ENCODE data around the gene PRKCA.
"Not testable (repeated sequence)": the region's sequence is repeated elsewhere in the genome, so short reads cannot be mapped to it uniquely, and the experiment has no call there.

PRKCA gene

GRCh38 chr17:66432996-66433551 is 130.7 kb downstream of the PRKCA start:
- no peak for DNase-seq (ENCODE audit: low read depth in 1 of 2, low spot score in 1 of 2)

- no peak for DNase-seq (ENCODE audit: low read depth in 1 of 2, low spot score in 1 of 2)
Observed at GRCh38 chr17:66435182-66435581, 132.8 kb downstream of the PRKCA start.

- no peak for DNase-seq (ENCODE audit: low read depth in 1 of 2, low spot score in 1 of 2)
Observed at GRCh38 chr17:66436631-66437030, 134.2 kb downstream of the PRKCA start.

- no peak for DNase-seq (ENCODE audit: low read depth in 1 of 2, low spot score in 1 of 2)
Observed at GRCh38 chr17:66437476-66438026, 135.1 kb downstream of the PRKCA start.

GRCh38 chr17:66438101-66438500 is 135.7 kb downstream of the PRKCA start:
- no peak for DNase-seq (ENCODE audit: low read depth in 1 of 2, low spot score in 1 of 2)

GRCh38 chr17:66441101-66441661 is 138.8 kb downstream of the PRKCA start:
- DNase-seq (ENCODE audit: low read depth in 1 of 2, low spot score in 1 of 2), result no peak

- DNase-seq (ENCODE audit: low read depth in 1 of 2, low spot score in 1 of 2), result no peak
Observed at GRCh38 chr17:66443166-66443565, 140.8 kb downstream of the PRKCA start.

- DNase-seq (ENCODE audit: low read depth in 1 of 2, low spot score in 1 of 2), result no peak
Observed at GRCh38 chr17:66443606-66444005, 141.2 kb downstream of the PRKCA start.

GRCh38 chr17:66444031-66444430 is 141.6 kb downstream of the PRKCA start:
- no peak for DNase-seq (ENCODE audit: low read depth in 1 of 2, low spot score in 1 of 2)

GRCh38 chr17:66445229-66445628 is 142.8 kb downstream of the PRKCA start:
- DNase-seq (ENCODE audit: low read depth in 1 of 2, low spot score in 1 of 2), result no peak

GRCh38 chr17:66446419-66446818 is 144.0 kb downstream of the PRKCA start:
- DNase-seq (ENCODE audit: low read depth in 1 of 2, low spot score in 1 of 2), result no peak

- no peak for DNase-seq (ENCODE audit: low read depth in 1 of 2, low spot score in 1 of 2)
Observed at GRCh38 chr17:66447159-66447558, 144.7 kb downstream of the PRKCA start.

- DNase-seq (ENCODE audit: low read depth in 1 of 2, low spot score in 1 of 2), result no peak
Observed at GRCh38 chr17:66448026-66448639, 145.7 kb downstream of the PRKCA start.

GRCh38 chr17:66449418-66449977 is 147.1 kb downstream of the PRKCA start:
- no peak for DNase-seq (ENCODE audit: low read depth in 1 of 2, low spot score in 1 of 2)

- no peak for DNase-seq (ENCODE audit: low read depth in 1 of 2, low spot score in 1 of 2)
Observed at GRCh38 chr17:66450008-66450851, 147.8 kb downstream of the PRKCA start.

- no peak for DNase-seq (ENCODE audit: low read depth in 1 of 2, low spot score in 1 of 2)
Observed at GRCh38 chr17:66450852-66451158, 148.4 kb downstream of the PRKCA start.

- no peak for DNase-seq (ENCODE audit: low read depth in 1 of 2, low spot score in 1 of 2)
Observed at GRCh38 chr17:66451188-66452149, 149.1 kb downstream of the PRKCA start.

GRCh38 chr17:66455060-66455459 is 152.6 kb downstream of the PRKCA start:
- DNase-seq (ENCODE audit: low read depth in 1 of 2, low spot score in 1 of 2), result no peak

GRCh38 chr17:66457499-66457898 is 155.1 kb downstream of the PRKCA start:
- not testable (repeated sequence) for DNase-seq (ENCODE audit: low read depth in 1 of 2, low spot score in 1 of 2)

- no peak for DNase-seq (ENCODE audit: low read depth in 1 of 2, low spot score in 1 of 2)
Observed at GRCh38 chr17:66458782-66459181, 156.4 kb downstream of the PRKCA start.

Data from stimulated activated CD4-positive, alpha-beta T cell treated with anti-CD3 and anti-CD28 coated beads, Interleukin-15, amount 100 ng/mL, for 1 hour (primary cell).